Aorta (tissue), 5 donors: ENCODE results near the gene RNFT2. TPM values are rescaled to one million over a fixed set of nuclear protein-coding genes. Genes with fewer than 3 reads are reported as not detected.
"Not testable (repeated sequence)": the region's sequence is repeated elsewhere in the genome, so short reads cannot be mapped to it uniquely, and the experiment has no call there.

Experiments used
- ATAC-seq: fragments of 200-7000 bp; cut with Tn5 transposase; one replicate; pipeline ENCODE4 v1.9.1; 2022; ENCODE audit warnings: moderate library complexity; ENCODE audit not compliant: low FRiP score
- DNase-seq, 2 donors: peaks; one replicate each; pipeline ENCODE4 v3.0.0-alpha.2; 2020
- H3K27ac ChIP-seq, 2 donors: one replicate each; pipeline ENCODE4 v1.5.1; 2013; ENCODE audit warnings: low read length in 2 of 2, mild to moderate bottlenecking in 2 of 2, moderate library complexity in 2 of 2, control low read depth in 1 of 2, inconsistent platforms in 1 of 2, low read depth in 1 of 2
- H3K27me3 ChIP-seq, 2 donors: one replicate each; pipeline ENCODE4 v1.6.1; 2013; ENCODE audit warnings: control low read depth in 1 of 2, low read length in 1 of 2, mild to moderate bottlenecking in 1 of 2, moderate library complexity in 1 of 2; ENCODE audit not compliant: insufficient read depth in 2 of 2, control insufficient read depth in 1 of 2
- H3K36me3 ChIP-seq, 2 donors: one replicate each; pipeline ENCODE4 v1.6.1; 2013; ENCODE audit warnings: control low read depth in 1 of 2, low read length in 1 of 2, mild to moderate bottlenecking in 1 of 2; ENCODE audit not compliant: insufficient read depth in 2 of 2, control insufficient read depth in 1 of 2
- H3K4me1 ChIP-seq, 2 donors: one replicate each; pipeline ENCODE4 v1.6.1; 2013; ENCODE audit warnings: low read length in 2 of 2, control low read depth in 1 of 2, mild to moderate bottlenecking in 1 of 2, moderate library complexity in 1 of 2; ENCODE audit not compliant: insufficient read depth in 2 of 2, control insufficient read depth in 1 of 2
- H3K4me3 ChIP-seq, 2 donors: one replicate each; pipeline ENCODE4 v1.5.1; 2013; ENCODE audit warnings: low read length in 2 of 2, control low read depth in 1 of 2, mild to moderate bottlenecking in 1 of 2
- H3K9me3 ChIP-seq: one replicate; pipeline ENCODE4 v1.6.1; 2013; ENCODE audit warnings: mild to moderate bottlenecking, low read length; ENCODE audit not compliant: control insufficient read depth
- WGBS, 2 donors: extraction: QIAGEN DNeasy Blood & Tissue Kit; methylation state at CpG; one replicate each; pipeline ENCODE4 v1.1.7; 2013; 5-methylcytosine and 5-hydroxymethylcytosine counted together
- intact Hi-C, 2 donors: fragments of 100-400 bp; cut with DNase I; formaldehyde crosslinking; loops; one replicate each; pipeline versions ENCODE4 v1.14.2 to v1.15.0; 2022
- polyA plus RNA-seq, 2 donors: library from polyadenylated mRNA; stranded (reverse); fragments of 200-250 nt; gene quantifications; one replicate each; pipeline ENCODE4 v1.2.3, GENCODE V29; 2013
- total RNA-seq, 2 donors: library from RNA; stranded (reverse); fragmentation: NEBNext Ultra II Directional; extraction: Animal tissue kit (Norgen Biotek cat#: 25700); gene quantifications; one replicate each; pipeline ENCODE4 v1.2.1, GENCODE V29; 2021
- donor health status: healthy with polysubstance abuse.
- donor health status: Bipolar disorder and iron deficiency.
- donor health status: DM: no; HTN: no; CAD: no.
- donor health status: DM: no; HTN: no; CAD: no.
- donor health status: DM: yes; HTN: yes; CAD: no.

The RNFT2 gene
- total and polyA plus RNA-seq, 4 donors = 1.6 to 3.1 (median 2.4) TPM

DNA sequence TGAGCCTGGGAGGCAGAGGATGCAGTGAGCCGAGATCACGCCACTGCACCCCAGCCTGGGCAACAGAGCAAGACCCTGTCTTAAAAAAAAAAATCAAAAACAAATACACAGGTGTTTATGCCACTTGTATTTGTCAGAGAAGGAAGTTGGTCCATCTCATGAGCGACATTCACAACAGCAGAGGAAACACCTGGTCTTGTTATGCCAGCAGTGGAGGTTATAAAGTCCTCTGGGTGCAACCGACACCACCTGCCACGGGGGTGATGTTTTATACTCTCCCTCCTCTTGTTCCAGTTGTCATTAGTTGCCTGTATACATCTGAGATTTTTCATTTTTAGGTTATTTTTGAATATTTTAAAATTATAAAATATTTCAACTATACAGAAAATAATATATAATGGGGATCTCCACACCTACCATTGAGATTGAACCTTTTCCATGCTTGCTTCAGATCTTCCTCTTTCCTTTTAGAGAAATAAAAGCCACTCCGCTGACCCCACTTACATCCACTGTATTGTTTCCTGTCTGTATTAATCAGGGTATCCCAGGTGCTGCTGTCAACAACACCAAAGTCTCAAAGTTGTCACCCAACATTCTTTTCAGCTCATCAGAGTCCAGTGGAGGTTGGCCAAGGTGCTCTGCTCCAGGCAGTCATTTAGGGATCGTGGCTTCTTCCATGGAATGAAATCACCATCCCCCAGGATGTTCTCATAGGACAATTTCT lies 65.1 kb downstream of the RNFT2 start:
- no peak overlapping the region for H3K4me3 ChIP-seq
- H3K27me3 ChIP-seq = no peaks in the 10 kb centered on the region
- ATAC-seq (no peak), DNase-seq (no peak)
- WGBS, 2 donors = 90 to 91% methylated on average over 7 of the region's 7 CpGs
- no peaks in the 10 kb centered on the region for H3K4me1 ChIP-seq
- peaks cover 5% of the 10 kb centered on the region for H3K9me3 ChIP-seq
- intact Hi-C loops = no loop called here
- H3K36me3 ChIP-seq = no peaks in the 10 kb centered on the region
- H3K27ac ChIP-seq = no peak overlapping the region

GRCh38 chr12:116804051-116804450 lies 65.9 kb downstream of the RNFT2 start:
- intact Hi-C loops = no loop called here
- Histone ChIP-seq H3K9me3 (peaks cover 3% of the 10 kb centered on the region), H3K27me3 (no peaks in the 10 kb centered on the region), H3K36me3 (no peaks in the 10 kb centered on the region), H3K4me3 (no peak overlapping the region), H3K4me1 (no peaks in the 10 kb centered on the region), H3K27ac (no peak overlapping the region)
- DNase-seq (no peak), ATAC-seq (no peak)
- WGBS, 2 donors = 0% methylated on average over 1 of the region's 1 CpG

GRCh38 chr12:116806845-116807440 lies 68.8 kb downstream of the RNFT2 start:
- Histone ChIP-seq H3K27me3 (no peaks in the 10 kb centered on the region), H3K9me3 (no peaks in the 10 kb centered on the region), H3K4me3 (no peak overlapping the region), H3K4me1 (no peaks in the 10 kb centered on the region), H3K36me3 (no peaks in the 10 kb centered on the region), H3K27ac (no peak overlapping the region)
- WGBS, 2 donors = 86 to 89% methylated on average over 10 of the region's 10 CpGs
- intact Hi-C loops = no loop called here
- ATAC-seq (no peak), DNase-seq (no peak)

GRCh38 chr12:116807546-116807945 lies 69.4 kb downstream of the RNFT2 start:
- WGBS, 2 donors = 92 to 93% methylated on average over 6 of the region's 6 CpGs

DNA sequence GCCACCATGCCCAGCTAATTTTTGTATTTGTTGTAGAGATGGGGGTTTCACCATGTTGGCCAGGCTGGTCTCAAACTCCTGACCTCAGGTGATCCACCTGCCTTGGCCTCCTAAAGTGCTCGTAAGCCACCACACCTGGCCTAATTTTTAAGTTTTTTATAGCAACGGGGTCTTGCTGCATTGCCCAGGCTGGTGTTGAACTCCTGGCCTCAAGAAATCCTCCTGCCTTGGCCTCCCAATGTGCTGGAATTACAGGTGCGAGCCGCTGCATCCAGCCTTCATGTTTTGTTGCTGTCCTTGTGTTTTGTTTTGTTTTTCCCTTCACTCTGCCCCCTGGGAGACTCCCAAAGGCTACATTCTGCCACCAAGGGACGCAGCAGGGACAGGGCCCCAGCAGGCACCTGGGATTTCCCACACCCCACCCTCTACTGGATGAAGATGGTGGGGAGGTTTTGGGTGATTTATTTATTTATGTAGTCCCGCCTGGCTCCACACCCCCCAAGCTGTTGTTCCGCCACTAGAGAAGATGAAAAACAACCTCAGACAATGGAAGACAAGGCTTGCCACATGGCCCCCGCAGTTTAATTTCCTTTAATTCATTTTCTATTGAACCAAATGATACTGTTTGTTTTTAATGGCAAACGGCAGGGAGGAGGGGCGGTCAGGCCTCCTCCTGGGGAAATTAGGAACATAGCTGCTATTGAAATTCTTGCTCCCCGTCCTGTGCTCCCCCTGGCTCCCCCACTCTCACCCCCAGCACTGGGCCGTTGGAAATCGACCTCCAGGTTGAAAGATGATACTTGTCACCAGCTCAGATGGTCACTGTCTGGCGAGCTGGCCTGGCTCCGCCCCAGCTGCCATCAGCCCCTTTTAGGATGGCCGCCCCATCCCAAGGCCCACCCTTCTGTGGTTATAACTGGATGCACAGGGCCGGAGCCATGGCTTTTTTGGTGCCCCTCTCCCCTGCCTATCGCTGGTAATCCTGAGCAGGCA lies 70.3 kb downstream of the RNFT2 start:
- 75 to 80% methylated on average over 18 of the region's 18 CpGs for WGBS, 2 donors
- H3K36me3 ChIP-seq = no peaks in the 10 kb centered on the region
- DNase-seq (no peak), ATAC-seq (no peak)
- intact Hi-C loops = no loop called here
- no peaks in the 10 kb centered on the region for H3K4me1 ChIP-seq
- no peaks in the 10 kb centered on the region for H3K9me3 ChIP-seq
- no peaks in the 10 kb centered on the region for H3K27me3 ChIP-seq
- H3K27ac ChIP-seq = no peak overlapping the region
- no peak overlapping the region for H3K4me3 ChIP-seq

More at GRCh38 chr12:116807546-116807945, 69.4 kb downstream of the RNFT2 start:
- Histone ChIP-seq H3K27ac (no peak overlapping the region), H3K36me3 (no peaks in the 10 kb centered on the region), H3K4me3 (no peak overlapping the region), H3K9me3 (no peaks in the 10 kb centered on the region), H3K27me3 (no peaks in the 10 kb centered on the region), H3K4me1 (no peaks in the 10 kb centered on the region)
- no peak for ATAC-seq
- DNase-seq = no peak
- intact Hi-C loops = no loop called here

DNA sequence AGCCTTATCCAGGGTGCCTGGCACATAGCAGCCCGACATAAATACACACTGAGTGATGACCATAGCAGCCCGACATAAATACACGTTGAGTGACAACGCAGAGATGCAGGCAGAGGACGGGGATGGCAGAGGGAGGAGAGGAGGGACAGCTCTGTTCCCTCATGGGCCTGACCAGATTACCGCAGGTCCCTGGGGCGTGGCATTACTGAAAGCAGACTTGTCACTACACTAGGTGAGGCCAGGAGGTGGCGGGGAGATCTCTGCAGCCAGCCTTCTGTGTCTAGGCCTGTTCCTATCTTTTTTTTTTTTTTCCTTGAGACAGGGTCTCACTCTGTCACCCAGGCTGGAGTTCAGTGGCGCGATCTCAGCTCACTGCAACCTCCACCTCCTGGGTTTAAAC lies 74.1 kb downstream of the RNFT2 start:
- Histone ChIP-seq H3K4me3 (no peak overlapping the region), H3K27me3 (no peaks in the 10 kb centered on the region), H3K27ac (no peak overlapping the region), H3K9me3 (no peaks in the 10 kb centered on the region), H3K36me3 (no peaks in the 10 kb centered on the region), H3K4me1 (no peaks in the 10 kb centered on the region)
- DNase-seq (no peak), ATAC-seq (no peak)
- intact Hi-C loops = no loop called here
- 89 to 90% methylated on average over 10 of the region's 10 CpGs for WGBS, 2 donors

DNA sequence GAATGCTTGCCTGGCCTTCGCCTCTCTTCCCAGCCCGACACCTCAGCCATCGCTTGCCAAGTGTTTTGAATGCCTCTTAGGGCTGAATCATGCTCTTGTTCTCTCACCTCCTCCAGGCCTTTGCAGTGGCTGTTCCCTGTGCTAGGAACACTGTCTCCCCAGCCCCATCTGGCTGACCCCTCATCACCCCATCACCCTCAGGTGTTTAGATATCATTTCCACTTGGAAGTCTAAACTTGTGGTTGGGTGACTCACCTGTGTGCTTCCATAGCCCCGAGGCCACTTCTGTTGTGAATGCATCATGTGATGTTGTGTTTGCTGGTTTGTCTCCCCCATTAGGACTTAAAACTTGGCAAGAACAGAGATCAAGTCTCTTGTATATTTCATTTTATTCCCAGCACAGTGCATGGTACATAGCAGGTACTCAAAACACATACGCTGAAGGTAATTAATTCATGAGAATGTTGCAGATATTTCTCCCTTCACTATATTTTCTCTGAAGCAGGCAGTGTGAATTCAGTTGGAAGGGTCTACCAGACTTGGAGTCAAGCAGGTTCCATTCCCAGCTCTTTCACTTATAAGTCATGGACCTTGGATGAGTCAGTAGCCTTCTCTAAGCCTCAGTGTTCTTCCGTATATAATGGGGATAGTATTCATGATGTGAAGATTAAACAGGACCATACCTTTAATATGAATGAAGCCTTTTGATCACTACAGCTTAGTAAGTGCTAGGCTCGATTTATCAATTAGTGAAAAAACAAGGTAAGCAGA lies 75.3 kb downstream of the RNFT2 start:
- Histone ChIP-seq H3K4me1 (no peaks in the 10 kb centered on the region), H3K27me3 (no peaks in the 10 kb centered on the region), H3K27ac (no peak overlapping the region), H3K36me3 (no peaks in the 10 kb centered on the region), H3K4me3 (no peak overlapping the region), H3K9me3 (no peaks in the 10 kb centered on the region)
- WGBS, 2 donors = 92 to 93% methylated on average over 7 of the region's 7 CpGs
- ATAC-seq (no peak), DNase-seq (no peak)
- intact Hi-C loops = no loop called here

DNA sequence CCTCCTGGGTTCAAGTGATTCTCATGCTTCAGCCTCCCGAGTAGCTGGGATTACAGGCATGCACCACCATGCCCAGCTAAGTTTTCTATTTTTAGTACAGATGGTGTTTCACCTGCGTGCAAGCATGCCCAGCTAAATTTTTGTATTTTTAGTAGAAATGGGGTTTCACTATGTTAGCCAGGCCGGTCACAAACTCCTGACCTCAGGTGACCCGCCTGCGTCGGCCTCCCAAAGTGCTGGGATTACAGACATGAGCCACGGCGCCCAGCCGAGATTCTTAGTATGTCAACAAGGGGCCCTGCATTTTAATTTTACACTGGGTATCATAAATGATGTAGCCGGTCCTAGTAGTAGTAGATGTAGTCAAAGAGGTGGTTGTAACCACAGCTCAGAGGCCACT lies 76.7 kb downstream of the RNFT2 start:
- 78 to 84% methylated on average over 10 of the region's 10 CpGs for WGBS, 2 donors
- intact Hi-C loops, ATAC-seq, H3K27ac ChIP-seq, H3K9me3 ChIP-seq, H3K4me3 ChIP-seq, H3K36me3 ChIP-seq, H3K27me3 ChIP-seq, DNase-seq, H3K4me1 ChIP-seq: not testable (repeated sequence)
